DND-41 (cell line): ENCODE measurements around the gene VCAM1.

ENCODE experiments used
- CTCF ChIP-seq: IDR thresholded peaks from 2 replicates; pipeline ENCODE4 v1.5.1; 2012; ENCODE audit warnings: borderline replicate concordance, low read length, moderate library complexity, mild to moderate bottlenecking; ENCODE audit not compliant: poor library complexity, severe bottlenecking; ENCODE audit errors: extremely low read depth
- EZH2 ChIP-seq: IDR thresholded peaks from 3 replicates; pipeline ENCODE4 v1.6.1; 2012; ENCODE audit warnings: borderline replicate concordance, low read depth, mild to moderate bottlenecking, moderate library complexity, low read length, inconsistent platforms; ENCODE audit not compliant: severe bottlenecking

- TF ChIP-seq CTCF (no peak), EZH2 (no peak)
Measured at GRCh38 chr1:100730130-100730529, 10.6 kb downstream of the VCAM1 start.
